IPS DF 19.7 (cell line): ENCODE measurements around the gene FAM222B.
A peak's percentile ranks its signal among the peaks of the same experiment; 100 is the strongest.
"Not testable (repeated sequence)": the region's sequence is repeated elsewhere in the genome, so short reads cannot be mapped to it uniquely, and the experiment has no call there.

Source experiments
- DNase-seq: peaks from one replicate; pipeline ENCODE4 v3.0.0-alpha.2; 2013; ENCODE audit warnings: low read depth, low spot score

The FAM222B gene, protein sequence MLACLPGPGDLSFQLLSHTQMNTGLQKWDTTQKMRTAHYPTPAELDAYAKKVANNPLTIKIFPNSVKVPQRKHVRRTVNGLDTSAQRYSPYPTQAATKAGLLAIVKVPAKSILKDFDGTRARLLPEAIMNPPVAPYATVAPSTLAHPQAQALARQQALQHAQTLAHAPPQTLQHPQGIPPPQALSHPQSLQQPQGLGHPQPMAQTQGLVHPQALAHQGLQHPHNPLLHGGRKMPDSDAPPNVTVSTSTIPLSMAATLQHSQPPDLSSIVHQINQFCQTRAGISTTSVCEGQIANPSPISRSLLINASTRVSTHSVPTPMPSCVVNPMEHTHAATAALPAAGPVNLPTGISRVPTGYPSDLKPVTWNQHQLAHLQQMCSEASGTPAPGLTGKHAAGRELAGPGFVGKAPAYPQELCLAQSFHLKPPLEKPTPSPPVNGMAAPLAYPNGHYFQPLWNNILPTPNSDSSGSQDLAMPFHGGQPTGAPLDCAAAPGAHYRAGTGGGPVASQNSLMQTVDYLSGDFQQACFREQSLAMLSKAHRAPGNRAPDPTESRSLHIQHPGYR

DNA sequence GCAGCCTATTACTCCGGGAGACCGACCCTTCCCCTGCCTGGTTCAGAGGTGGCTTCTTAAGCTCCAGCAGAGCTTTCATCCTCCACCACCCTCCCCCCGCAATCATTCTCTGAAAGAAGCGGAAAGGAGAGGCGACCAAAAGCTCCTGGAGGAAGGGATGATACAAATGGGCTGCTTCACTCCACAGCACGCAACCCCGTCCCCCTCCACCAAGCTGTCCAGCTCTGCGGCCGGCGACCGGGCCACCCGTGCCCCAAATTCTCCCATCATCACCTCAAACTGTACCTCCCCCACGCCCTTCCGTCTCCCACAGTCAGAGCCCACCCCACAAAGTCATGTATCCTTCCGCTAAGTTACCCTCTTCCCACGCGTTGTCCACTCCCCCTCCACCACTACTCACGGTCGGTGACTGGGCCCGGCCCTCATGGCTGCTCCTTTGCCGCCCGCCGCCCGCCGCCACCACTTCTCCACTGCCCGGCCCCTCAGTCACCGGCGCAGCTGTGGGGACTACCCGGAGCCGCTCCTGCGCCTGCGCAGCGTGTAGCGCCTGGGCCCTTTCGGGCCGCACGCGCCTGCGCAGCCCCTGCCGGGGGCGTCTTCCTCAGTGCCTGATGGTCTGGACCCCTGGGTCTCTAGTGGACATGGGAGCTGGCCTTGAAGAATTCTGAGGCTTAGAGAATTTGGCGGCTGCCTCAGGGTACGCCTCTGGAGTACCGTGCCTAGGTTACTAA is at the start of gene FAM222B:
TSS of gene FAM222B (minus strand) at position 509 of the 731 bp plus-strand sequence. CDS start 76,123 bp downstream, outside the sequence.
- DNase-seq = peak; percentile 70

DNA sequence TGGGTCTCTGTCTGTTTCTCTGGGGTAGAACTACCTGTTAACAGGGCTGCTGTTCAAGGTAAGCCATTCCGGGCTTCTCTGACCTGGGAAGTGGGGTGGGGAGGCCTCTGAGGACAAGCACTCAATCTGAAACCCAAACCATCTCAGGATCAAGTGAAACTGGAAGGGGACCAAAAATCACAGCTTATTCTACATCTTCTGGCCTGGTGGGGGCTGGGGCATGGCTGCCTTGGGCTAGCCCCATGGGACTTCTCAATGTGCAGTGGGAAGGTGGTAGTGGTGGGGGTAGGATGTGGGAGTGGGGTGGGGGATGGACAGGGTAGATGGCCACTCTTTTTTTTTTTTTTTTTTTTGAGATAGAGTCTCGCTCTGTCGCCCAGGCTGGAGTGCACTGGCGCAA is 49.4 kb upstream of the FAM222B start:
- DNase-seq = no peak

DNA sequence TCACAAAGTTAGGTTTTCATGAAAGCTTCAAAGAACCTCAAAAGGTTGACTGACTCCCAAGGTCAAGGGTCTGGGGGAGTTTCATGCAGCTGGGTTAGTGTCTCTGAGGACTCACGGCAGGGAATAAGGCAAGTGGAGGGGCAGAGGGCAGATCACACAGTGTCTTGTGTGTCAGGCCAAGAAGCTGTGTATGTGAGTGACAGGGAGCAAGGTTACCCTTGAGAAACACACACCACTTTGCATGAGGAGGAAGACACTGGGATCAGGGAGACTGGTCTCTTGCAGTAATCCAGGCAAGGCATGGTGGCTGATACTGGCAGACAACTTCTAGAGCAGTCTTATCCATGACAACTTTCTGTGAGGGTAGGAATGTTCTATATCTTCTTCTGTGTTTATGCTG is 48.6 kb upstream of the FAM222B start:
- DNase-seq = no peak

DNA sequence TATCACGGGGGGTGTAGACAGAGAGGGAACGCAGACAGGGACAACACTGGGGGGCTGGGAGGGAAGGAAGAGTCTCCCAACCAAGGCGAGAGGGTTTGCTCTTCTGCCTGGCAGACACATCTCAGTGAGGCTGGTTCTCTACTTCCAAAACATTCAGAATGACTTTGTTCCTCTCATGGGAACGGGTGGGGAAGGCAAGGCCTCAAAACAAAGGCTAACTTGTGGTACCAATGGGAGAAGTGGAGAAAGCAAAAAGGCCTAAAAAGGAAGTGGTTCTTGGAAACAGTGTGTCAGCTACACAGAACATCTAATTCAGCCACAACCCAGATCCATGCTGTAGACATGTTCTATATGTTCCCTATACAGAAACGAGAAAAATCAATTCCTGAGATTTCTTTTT is 47.4 kb upstream of the FAM222B start:
- no peak for DNase-seq

DNA sequence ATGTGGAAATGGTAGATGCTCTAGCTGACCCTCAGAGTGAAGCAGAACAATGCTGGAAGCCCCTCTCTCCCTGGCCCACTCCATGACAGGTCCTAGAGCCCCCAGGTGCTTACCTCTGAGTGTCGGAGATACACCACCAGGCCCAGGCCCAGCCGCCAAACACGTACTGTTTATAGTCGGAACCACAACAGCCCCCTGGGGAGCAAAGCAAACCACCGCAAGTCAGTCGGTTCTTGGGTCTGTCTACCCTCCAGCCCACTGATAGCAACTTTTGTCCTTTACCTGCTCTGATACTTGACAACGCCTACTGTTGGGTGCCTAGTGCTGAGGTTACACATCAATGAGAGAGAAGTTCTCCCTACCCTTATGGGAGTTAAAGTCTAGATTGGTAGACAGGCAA is 46.2 kb upstream of the FAM222B start:
- no peak for DNase-seq

DNA sequence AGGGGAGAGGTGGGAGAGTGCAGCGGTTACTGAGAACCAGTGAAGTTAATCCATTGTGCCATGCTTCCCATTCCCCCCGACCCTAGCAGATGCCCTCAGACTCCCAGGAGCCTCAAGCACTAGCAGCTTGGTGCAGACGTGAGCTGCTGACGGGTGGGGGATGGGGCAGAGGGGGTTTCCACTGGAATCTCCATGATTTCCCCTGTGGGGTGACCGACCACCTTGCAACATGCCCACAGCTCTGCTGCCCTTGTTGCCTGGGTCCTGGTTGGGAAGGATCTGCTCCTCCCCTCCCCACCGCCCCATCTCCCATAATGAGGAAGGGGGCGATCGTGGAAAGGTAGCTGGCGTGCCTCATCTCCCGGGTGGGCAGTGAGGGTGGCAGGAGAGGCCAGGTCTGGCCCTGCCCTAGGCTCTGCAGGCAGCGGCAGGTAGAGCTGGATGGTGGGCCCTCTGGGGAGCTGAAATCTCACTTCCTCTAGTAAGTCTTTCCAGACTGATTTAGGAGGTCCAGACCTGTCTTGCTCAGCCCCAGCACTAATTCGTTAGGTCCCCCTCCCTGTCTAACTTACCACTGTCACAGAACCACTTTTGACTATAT is 45.4 kb upstream of the FAM222B start:
- DNase-seq = no peak

DNA sequence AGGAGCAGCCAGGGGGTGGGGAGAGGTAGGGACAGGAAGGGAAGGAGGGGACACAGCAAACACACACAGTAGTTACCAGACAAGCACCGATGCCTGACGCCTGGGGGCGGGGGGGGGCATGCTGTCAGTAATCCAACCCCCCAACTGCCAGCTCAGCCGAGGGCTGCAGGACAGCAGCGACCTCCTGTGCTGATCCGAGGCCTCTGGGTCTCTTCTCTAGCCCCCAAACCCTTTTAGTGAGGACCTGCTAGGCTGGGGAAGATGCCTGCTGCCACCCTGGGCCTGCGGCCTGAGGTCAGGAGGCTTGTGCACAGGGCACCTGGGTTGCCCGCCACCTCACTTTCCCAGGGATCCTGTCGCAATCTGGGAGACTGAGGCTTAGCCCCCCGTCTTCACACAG is 43.4 kb upstream of the FAM222B start:
- DNase-seq = no peak

DNA sequence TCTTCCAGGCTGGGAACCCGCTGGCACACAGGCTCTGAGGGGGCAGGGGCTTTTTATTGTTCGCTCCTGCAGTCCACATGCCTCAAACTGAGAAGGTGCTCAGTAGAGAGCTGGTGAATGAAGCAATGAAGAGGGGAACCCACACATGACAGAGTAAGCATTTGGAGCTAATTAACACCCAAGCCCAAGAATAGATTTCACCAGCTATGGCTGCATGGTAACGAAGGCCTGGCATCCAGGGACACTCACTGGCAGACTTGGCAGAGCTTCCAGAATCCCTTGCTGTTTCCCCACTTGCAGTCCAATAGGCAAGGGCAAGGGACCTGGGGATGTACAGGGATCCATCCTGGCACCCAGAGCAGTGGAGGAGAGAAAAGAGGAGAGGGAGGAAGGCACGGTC is 42.8 kb upstream of the FAM222B start:
- DNase-seq = no peak

DNA sequence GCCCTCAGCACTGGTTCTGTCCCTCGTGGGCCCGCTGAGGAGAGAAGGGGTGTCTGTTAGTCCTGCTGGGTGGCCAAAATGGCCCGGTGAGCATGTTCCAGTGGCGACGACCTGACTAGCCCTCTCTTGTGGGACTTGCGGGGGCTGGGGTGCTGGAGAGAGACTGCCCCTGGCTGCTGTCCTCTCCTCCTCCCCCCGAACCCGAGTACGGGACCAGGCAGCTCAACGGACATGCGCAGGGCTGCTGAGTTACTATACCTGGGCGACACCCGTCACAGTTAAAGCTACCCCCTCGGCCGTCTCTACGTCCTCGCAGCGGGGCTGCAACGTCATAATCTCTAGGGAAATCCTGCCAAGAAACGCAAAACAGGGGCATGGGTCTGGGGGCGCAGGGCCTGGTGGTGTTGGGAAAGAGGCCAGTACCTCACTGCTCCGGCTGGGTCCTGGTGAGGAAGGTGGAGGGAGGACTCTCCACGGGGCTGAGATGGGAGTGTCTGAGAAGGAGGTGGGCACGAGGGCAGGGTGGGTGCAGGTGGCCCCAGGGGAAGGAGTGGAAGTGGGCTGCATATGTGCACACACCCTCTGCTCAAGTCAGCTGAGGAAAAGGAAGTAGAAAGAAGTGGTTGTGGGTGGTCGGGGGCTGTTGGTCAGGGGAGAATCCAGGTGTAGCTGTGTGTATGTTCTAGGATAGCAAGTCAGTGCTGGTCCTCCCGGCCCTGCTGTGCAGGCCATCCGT is 41.5 kb upstream of the FAM222B start:
- no peak for DNase-seq

DNA sequence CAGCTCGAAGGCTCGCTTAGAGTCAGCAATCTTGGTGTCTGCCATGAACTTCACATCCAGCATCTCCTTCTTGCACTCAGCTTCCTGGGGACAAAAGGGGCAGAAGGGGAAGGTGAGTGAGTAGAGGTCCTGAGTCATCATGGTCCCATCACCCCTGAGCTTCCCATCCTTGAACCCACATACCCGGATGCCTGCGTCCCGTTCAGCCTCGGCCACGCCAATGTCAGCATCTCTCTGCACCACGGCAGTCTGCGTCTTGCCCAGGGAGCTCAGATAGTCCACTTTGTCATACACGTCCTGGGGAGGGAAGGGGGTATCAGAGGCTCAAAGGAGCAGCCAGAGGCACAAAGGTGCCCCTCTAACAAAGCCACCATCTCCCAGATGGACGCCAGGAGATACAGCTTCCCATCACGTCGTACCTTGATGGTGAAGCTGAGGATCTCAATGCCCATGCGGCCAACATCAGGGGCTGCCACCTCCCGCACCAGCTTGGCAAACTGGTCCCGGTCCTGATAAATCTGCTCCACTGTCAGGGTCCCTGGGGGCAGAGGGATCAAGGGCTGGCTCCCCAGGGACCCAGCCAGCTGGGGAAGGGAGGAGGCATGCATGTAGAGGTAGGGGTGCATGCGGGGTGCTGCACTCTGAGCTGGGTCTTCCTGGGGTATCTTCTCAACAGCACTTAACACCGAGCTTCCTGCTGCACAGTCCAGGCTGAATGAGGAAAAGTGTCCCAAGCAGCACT is 39.7 kb upstream of the FAM222B start:
- no peak for DNase-seq

DNA sequence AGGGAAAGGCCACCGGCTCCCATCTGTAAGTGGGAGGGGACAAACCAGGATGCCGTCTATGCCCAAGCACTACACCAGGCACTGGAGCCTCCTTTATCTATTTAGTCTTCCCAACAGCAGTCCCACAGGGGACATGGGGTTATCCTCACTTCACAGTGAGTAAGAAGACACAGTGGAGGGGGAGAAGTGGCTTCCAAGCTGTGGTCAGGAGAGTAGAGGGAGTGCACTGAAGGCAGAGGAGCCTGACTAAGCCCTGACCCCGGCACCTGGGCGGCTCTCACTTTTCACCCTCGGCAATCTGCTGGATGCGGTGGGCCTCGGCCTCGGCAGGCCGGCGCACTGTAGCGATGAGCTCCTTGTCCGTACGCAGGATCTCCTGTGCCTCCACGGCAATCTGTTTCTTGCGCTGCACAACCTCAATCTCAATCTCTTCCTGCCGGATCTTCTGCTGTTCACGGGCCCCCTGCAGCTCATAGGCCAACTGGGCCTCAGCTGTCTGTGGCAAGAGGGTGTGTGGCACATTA is 39.0 kb upstream of the FAM222B start:
- DNase-seq = no peak

DNA sequence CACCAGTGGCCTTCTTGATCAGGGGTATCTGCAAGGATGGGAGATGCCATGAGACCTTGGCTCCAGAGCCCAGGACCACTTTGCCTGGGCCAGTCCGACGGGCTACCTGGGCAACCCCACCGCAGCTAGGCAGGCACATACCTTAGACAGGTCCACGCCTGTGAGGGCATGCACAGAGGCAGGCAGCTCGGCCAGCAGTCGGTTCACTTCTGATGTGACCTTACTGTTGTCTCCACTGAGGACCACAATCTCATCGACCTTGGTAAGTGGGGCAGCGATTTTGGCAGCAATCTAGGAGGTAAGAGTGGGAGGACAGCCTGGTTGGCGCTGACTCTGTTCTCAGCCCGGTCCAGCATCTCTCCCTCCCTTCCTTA is 38.0 kb upstream of the FAM222B start:
- no peak for DNase-seq

DNA sequence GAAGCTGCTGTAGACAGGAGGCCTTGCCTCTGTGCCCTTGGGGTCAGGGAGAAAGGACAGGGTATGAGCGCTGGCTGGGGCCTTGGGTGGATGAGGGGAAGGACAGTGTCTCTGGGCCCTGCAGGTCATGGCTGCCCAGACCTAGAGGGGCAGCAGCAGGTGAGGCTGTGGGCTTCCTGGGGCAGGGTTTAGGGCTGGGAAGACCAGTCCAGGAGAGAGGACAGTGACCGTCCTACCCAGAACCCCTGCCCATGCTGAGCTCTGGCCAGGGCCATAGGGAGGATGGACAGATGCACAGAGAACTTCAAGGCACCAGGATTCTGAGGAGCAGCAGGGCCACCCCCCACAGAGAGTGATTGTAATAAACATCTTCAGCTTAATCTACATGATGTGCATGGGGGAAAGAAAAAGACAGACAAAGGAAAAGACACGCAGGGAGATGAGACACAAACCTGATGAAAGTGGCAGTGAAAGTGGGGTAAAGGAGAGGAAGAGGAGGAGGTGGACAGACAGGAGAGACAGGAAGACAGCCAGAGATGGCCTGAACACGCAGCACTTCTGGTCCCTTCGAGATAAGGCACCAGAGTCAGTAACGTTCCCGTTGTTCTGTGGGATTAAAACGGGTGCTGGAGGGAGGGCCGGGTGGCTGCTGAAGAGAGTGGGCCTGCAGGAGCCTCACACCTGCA is 37.4 kb upstream of the FAM222B start:
- no peak for DNase-seq

DNA sequence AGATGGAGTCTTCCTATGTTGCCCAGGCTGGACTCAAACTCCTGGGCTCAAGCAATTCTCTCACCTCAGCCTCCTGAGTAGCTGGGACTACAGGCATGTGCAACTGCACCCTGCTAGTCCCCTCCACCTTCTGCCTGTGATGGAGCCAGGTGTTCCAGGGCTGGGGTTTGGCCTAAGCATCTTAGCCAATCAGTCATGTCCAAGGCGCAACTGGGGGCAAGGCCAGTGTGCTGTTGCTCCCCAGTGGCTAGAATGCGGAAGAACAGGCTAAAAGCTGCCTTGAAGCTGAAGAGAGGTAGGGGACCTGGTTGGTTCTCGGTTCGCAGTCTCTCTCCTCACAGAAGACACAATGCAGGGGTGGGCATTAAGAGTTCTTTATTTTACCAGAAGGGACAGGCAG is 36.4 kb upstream of the FAM222B start:
- DNase-seq = peak; percentile 71

DNA sequence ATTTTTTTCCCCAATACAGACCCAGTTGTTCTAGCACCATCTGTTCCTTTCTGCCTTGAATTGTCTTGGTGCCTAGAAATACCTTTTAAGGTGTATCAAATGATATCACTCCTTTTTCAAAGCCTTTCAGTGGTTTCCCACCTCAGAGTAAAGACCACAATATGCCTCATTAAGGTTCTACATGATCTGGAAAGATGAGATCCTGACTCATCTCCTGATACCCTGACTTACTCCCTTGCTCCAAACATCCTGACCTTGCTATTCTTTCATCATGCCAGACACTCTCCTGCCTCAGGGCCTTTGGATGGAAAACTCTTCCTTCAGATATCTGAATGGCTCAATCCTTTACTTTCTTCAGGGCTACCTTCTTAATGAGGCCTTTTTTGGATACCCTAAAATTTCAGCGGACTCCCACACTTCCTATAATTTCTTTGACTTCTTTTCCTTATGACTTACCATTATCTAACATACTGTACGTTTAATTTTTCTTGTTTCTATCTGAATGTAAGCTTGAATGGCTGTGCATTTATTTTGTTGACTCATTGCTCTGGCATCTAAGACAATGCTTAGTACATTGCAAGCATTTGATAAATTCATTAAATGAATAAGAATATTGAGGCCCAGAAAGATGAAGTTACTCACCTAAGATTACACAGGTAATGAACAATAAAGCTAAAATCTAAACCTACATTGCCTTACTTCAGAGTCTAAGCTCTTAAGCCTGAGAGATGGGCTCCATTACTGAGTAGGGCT is 35.7 kb upstream of the FAM222B start:
- DNase-seq = no peak

DNA sequence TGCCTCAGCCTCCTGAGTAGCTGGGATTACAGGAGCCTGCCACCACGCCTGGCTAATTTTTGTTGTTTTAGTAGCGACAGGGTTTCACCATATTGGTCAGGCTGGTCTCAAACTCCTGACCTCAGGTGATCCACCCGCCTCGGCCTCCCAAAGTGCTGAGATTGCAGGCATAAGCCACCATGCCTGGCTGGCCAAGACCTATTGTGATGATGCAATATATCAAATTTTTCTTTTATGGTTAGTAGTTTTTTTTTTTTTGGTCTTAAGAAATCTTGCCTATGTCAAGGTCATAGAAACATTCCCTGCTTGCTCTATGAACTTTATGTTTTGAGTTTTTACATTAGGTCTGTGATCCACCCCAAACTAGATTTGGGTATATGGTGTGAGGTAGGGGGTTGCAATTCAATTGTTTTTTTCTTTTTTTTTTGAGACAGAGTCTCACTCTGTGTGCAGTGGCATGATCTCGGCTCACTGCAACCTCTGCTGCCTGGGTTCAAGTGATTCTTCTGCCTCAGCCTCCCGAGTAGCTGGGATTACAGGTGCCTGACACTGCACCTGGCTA is 34.6 kb upstream of the FAM222B start:
- not testable (repeated sequence) for DNase-seq

DNA sequence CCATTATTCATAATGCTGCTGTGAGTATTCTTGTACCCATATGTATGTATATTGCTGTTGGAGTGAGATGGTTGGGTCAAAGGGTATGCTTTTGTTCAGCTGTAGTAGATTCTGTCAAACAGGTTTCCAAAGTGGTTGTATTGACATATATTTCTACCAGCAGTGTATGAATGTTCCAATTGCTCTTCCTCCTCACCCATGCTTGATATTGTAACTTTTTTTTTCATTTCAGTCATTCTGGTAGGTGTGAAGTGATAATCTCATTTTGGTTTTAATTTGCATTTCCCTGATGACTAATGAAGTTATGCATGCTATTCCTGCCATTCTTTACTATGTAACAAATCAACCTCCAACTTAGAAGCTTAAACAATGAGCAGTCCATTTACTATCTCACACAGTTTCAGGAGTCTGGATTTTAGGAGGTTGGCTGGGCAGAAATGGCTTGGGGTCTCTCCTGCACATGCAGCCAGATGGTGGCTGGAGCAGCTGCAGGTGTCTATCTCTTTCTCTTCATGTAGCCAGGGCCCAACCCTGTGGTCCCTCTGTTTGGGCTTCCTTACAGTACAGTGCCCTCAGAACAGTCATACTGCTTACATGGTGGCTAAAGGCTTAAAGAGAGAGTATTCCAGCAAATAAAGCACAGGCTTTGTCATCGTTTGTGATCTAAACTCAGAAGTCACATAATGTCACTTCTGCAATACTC is 33.4 kb upstream of the FAM222B start:
- DNase-seq = no peak

DNA sequence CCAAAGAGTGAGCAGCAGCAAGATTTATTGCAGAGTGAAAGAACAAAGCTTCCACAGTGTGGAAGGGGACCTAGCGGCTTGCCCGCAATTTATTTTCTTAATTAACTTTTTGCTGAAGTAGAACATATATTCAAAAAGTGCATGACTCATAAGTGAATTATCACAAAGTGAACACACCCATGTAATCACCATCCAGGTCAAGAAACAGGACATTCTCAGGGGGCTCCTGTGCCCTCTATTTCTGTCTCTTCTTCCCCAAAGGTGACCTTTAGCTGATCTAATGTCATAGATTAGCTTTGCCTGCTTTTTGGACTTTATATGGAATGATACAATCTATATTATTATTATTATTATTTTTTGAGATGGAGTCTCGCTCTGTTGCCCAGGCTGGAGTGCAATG is 32.2 kb upstream of the FAM222B start:
- no peak for DNase-seq

DNA sequence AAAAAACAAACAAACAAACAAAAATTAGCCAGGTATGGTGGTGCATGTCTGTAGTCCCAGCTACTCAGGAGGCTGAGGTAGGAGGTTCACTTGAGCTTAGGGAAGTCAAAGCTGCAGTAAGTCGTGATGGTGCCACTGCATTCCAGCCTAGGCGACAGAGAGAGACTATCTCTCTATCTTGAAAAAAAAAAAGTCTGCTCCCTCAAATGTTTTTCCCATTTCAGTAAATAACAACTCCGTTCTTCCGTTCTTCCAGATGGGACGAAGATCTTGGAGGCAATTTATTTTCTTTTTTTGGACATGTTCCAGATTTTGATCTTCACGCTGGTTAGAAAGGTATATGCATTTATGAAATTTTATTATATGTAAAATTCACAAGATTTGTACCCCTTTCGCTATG is 31.2 kb upstream of the FAM222B start:
- DNase-seq = no peak
